ENCODE measurements around the gene PDZRN3. TPM values are rescaled to one million over a fixed set of nuclear protein-coding genes. Genes with fewer than 3 reads are reported as not detected.
A peak's percentile ranks its signal among the peaks of the same experiment; 100 is the strongest.

Gene PDZRN3
- total and polyA plus RNA-seq, 2 donors = 3.9 to 4.3 TPM

- DNase-seq (ENCODE audit: low read depth in 6 of 9, low spot score in 9 of 9) = peak in 8 of 9 donors; percentile 22 to 70 (median 45)
- Histone ChIP-seq H3K4me3 (ENCODE audit: low read length in 2 of 2) (no peak overlapping the region), H3K9me3 (ENCODE audit: control insufficient read depth in 2 of 2, insufficient read depth in 1 of 2, low read length in 1 of 2) (no peaks in the 10 kb centered on the region), H3K36me3 (ENCODE audit: control insufficient read depth in 2 of 2, insufficient read depth in 2 of 2, low read length in 1 of 2) (no peaks in the 10 kb centered on the region), H3K27me3 (ENCODE audit: control insufficient read depth in 2 of 2, insufficient read depth in 1 of 2, low read length in 1 of 2) (no peaks in the 10 kb centered on the region), H3K27ac (ENCODE audit: low read depth in 1 of 2, low read length in 1 of 2) (no peak overlapping the region), H3K4me1 (ENCODE audit: control insufficient read depth in 2 of 2, insufficient read depth in 2 of 2, low read length in 2 of 2) (no peaks in the 10 kb centered on the region)
- 51% methylated on average over 6 of the region's 6 CpGs for WGBS
Measured at GRCh38 chr3:73502609-73503583, 121.8 kb downstream of the PDZRN3 start.

- 92% methylated on average over 1 of the region's 1 CpG for WGBS
- no peak overlapping the region for H3K27ac ChIP-seq (ENCODE audit: low read depth in 1 of 2, low read length in 1 of 2)
Measured at GRCh38 chr3:73500321-73500720, 124.4 kb downstream of the PDZRN3 start.

GRCh38 chr3:73499787-73500186 lies 125.0 kb downstream of the PDZRN3 start:
- H3K36me3 ChIP-seq (ENCODE audit: control insufficient read depth in 2 of 2, insufficient read depth in 2 of 2, low read length in 1 of 2) = no peaks in the 10 kb centered on the region
- no peak overlapping the region for H3K27ac ChIP-seq (ENCODE audit: low read depth in 1 of 2, low read length in 1 of 2)
- no peak overlapping the region for H3K4me3 ChIP-seq (ENCODE audit: low read length in 2 of 2)
- H3K9me3 ChIP-seq (ENCODE audit: control insufficient read depth in 2 of 2, insufficient read depth in 1 of 2, low read length in 1 of 2) = no peaks in the 10 kb centered on the region
- peaks cover 0 to 2% of the 10 kb centered on the region in 2 donors for H3K27me3 ChIP-seq (ENCODE audit: control insufficient read depth in 2 of 2, insufficient read depth in 1 of 2, low read length in 1 of 2)
- H3K4me1 ChIP-seq (ENCODE audit: control insufficient read depth in 2 of 2, insufficient read depth in 2 of 2, low read length in 2 of 2) = no peaks in the 10 kb centered on the region
- WGBS = 96% methylated on average over 3 of the region's 3 CpGs
- DNase-seq (ENCODE audit: low read depth in 6 of 9, low spot score in 9 of 9) = no peak

More at GRCh38 chr3:73500321-73500720, 124.4 kb downstream of the PDZRN3 start:
- H3K36me3 ChIP-seq (ENCODE audit: control insufficient read depth in 2 of 2, insufficient read depth in 2 of 2, low read length in 1 of 2) = no peaks in the 10 kb centered on the region
- no peaks in the 10 kb centered on the region for H3K4me1 ChIP-seq (ENCODE audit: control insufficient read depth in 2 of 2, insufficient read depth in 2 of 2, low read length in 2 of 2)
- H3K27me3 ChIP-seq (ENCODE audit: control insufficient read depth in 2 of 2, insufficient read depth in 1 of 2, low read length in 1 of 2) = peaks cover 0 to 2% of the 10 kb centered on the region in 2 donors
- DNase-seq (ENCODE audit: low read depth in 6 of 9, low spot score in 9 of 9) = no peak
- H3K9me3 ChIP-seq (ENCODE audit: control insufficient read depth in 2 of 2, insufficient read depth in 1 of 2, low read length in 1 of 2) = no peaks in the 10 kb centered on the region
- no peak overlapping the region for H3K4me3 ChIP-seq (ENCODE audit: low read length in 2 of 2)

GRCh38 chr3:73498764-73499622 lies 125.7 kb downstream of the PDZRN3 start:
- H3K36me3 ChIP-seq (ENCODE audit: control insufficient read depth in 2 of 2, insufficient read depth in 2 of 2, low read length in 1 of 2) = no peaks in the 10 kb centered on the region
- WGBS = 90% methylated on average over 23 of the region's 23 CpGs
- no peak overlapping the region for H3K27ac ChIP-seq (ENCODE audit: low read depth in 1 of 2, low read length in 1 of 2)
- H3K27me3 ChIP-seq (ENCODE audit: control insufficient read depth in 2 of 2, insufficient read depth in 1 of 2, low read length in 1 of 2) = peaks cover 0 to 2% of the 10 kb centered on the region in 2 donors
- H3K4me3 ChIP-seq (ENCODE audit: low read length in 2 of 2) = no peak overlapping the region
- no peak for DNase-seq (ENCODE audit: low read depth in 6 of 9, low spot score in 9 of 9)
- no peaks in the 10 kb centered on the region for H3K4me1 ChIP-seq (ENCODE audit: control insufficient read depth in 2 of 2, insufficient read depth in 2 of 2, low read length in 2 of 2)
- no peaks in the 10 kb centered on the region for H3K9me3 ChIP-seq (ENCODE audit: control insufficient read depth in 2 of 2, insufficient read depth in 1 of 2, low read length in 1 of 2)

GRCh38 chr3:73497646-73498406 lies 126.9 kb downstream of the PDZRN3 start:
- Histone ChIP-seq H3K4me1 (ENCODE audit: control insufficient read depth in 2 of 2, insufficient read depth in 2 of 2, low read length in 2 of 2) (no peaks in the 10 kb centered on the region), H3K27me3 (ENCODE audit: control insufficient read depth in 2 of 2, insufficient read depth in 1 of 2, low read length in 1 of 2) (peaks cover 0 to 2% of the 10 kb centered on the region in 2 donors), H3K36me3 (ENCODE audit: control insufficient read depth in 2 of 2, insufficient read depth in 2 of 2, low read length in 1 of 2) (no peaks in the 10 kb centered on the region), H3K4me3 (ENCODE audit: low read length in 2 of 2) (no peak overlapping the region), H3K27ac (ENCODE audit: low read depth in 1 of 2, low read length in 1 of 2) (no peak overlapping the region), H3K9me3 (ENCODE audit: control insufficient read depth in 2 of 2, insufficient read depth in 1 of 2, low read length in 1 of 2) (no peaks in the 10 kb centered on the region)
- 93% methylated on average over 13 of the region's 13 CpGs for WGBS
- no peak for DNase-seq (ENCODE audit: low read depth in 6 of 9, low spot score in 9 of 9)

GRCh38 chr3:73493543-73494308 lies 131.0 kb downstream of the PDZRN3 start:
- 81% methylated on average over 7 of the region's 7 CpGs for WGBS
- no peak for DNase-seq (ENCODE audit: low read depth in 6 of 9, low spot score in 9 of 9)
- Histone ChIP-seq H3K4me3 (ENCODE audit: low read length in 2 of 2) (no peak overlapping the region), H3K4me1 (ENCODE audit: control insufficient read depth in 2 of 2, insufficient read depth in 2 of 2, low read length in 2 of 2) (no peaks in the 10 kb centered on the region), H3K36me3 (ENCODE audit: control insufficient read depth in 2 of 2, insufficient read depth in 2 of 2, low read length in 1 of 2) (no peaks in the 10 kb centered on the region), H3K9me3 (ENCODE audit: control insufficient read depth in 2 of 2, insufficient read depth in 1 of 2, low read length in 1 of 2) (no peaks in the 10 kb centered on the region), H3K27me3 (ENCODE audit: control insufficient read depth in 2 of 2, insufficient read depth in 1 of 2, low read length in 1 of 2) (peaks cover 0 to 7% of the 10 kb centered on the region in 2 donors), H3K27ac (ENCODE audit: low read depth in 1 of 2, low read length in 1 of 2) (no peak overlapping the region)

GRCh38 chr3:73492186-73492585 lies 132.6 kb downstream of the PDZRN3 start:
- Histone ChIP-seq H3K36me3 (ENCODE audit: control insufficient read depth in 2 of 2, insufficient read depth in 2 of 2, low read length in 1 of 2) (no peaks in the 10 kb centered on the region), H3K27me3 (ENCODE audit: control insufficient read depth in 2 of 2, insufficient read depth in 1 of 2, low read length in 1 of 2) (peaks cover 0 to 6% of the 10 kb centered on the region in 2 donors), H3K9me3 (ENCODE audit: control insufficient read depth in 2 of 2, insufficient read depth in 1 of 2, low read length in 1 of 2) (no peaks in the 10 kb centered on the region), H3K27ac (ENCODE audit: low read depth in 1 of 2, low read length in 1 of 2) (no peak overlapping the region), H3K4me1 (ENCODE audit: control insufficient read depth in 2 of 2, insufficient read depth in 2 of 2, low read length in 2 of 2) (no peaks in the 10 kb centered on the region), H3K4me3 (ENCODE audit: low read length in 2 of 2) (no peak overlapping the region)
- no peak for DNase-seq (ENCODE audit: low read depth in 6 of 9, low spot score in 9 of 9)
- WGBS = 75% methylated on average over 5 of the region's 5 CpGs

- no peaks in the 10 kb centered on the region for H3K36me3 ChIP-seq (ENCODE audit: control insufficient read depth in 2 of 2, insufficient read depth in 2 of 2, low read length in 1 of 2)
- no peaks in the 10 kb centered on the region for H3K9me3 ChIP-seq (ENCODE audit: control insufficient read depth in 2 of 2, insufficient read depth in 1 of 2, low read length in 1 of 2)
- peaks cover 0 to 6% of the 10 kb centered on the region in 2 donors for H3K27me3 ChIP-seq (ENCODE audit: control insufficient read depth in 2 of 2, insufficient read depth in 1 of 2, low read length in 1 of 2)
- no peak overlapping the region for H3K4me3 ChIP-seq (ENCODE audit: low read length in 2 of 2)
- no peaks in the 10 kb centered on the region for H3K4me1 ChIP-seq (ENCODE audit: control insufficient read depth in 2 of 2, insufficient read depth in 2 of 2, low read length in 2 of 2)
- no peak overlapping the region for H3K27ac ChIP-seq (ENCODE audit: low read depth in 1 of 2, low read length in 1 of 2)
- DNase-seq (ENCODE audit: low read depth in 6 of 9, low spot score in 9 of 9) = no peak
Measured at GRCh38 chr3:73491287-73491662, 133.5 kb downstream of the PDZRN3 start.
